Dedifferentiated amniotic fluid mesenchymal stem cell (primary cell): Measurements from ENCODE around the gene TNS2.
"Not testable (repeated sequence)": the region's sequence is repeated elsewhere in the genome, so short reads cannot be mapped to it uniquely, and the experiment has no call there.

Experiments
- DNase-seq: peaks from one replicate; pipeline ENCODE4 v3.0.0-alpha.2; 2016; ENCODE audit errors: extremely low spot score

Gene TNS2

GRCh38 chr12:53107122-53107521 lies 57.3 kb downstream of the TNS2 start:
- DNase-seq, result no peak

GRCh38 chr12:53112431-53112830 lies 62.6 kb downstream of the TNS2 start:
- DNase-seq, result not testable (repeated sequence)

DNA sequence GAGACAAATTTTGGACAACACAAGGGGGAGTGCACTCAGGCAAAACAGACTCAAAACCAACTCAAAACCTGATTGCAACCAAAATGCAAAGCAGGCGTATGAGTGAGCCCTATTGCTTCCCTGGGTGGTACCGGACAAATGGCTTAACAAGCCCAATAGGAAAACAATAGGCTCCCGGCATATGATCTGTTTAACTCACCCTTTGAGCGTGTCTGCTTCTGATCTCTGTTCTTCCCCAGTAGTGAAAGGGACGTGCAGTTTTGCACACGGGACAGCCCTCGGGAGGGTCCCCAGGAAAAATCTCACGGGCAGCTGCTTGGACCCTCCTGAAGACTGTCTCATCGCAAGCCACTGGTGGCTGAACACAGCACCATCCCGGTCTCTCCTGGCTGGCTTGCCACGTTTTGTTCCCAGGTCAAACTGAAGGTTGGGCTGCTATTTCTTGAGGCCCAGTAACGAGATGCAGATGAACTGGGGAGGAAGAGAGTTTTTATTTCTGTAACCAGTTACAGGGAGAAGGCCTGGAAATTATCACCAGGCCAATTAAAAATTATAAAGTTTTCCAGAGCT lies 63.4 kb downstream of the TNS2 start:
- DNase-seq, result no peak

GRCh38 chr12:53113951-53114350 lies 64.1 kb downstream of the TNS2 start:
- no peak for DNase-seq
